Suprapubic skin (tissue), 3 donors: ENCODE data around the gene GPANK1.

ENCODE experiments used
- POLR2A ChIP-seq, 2 donors: fragments of 450-650 bp; IDR thresholded peaks; one replicate each; pipeline ENCODE4 v1.6.1; 2017; ENCODE audit warnings: antibody characterized with exemption in 2 of 2, mild to moderate bottlenecking in 2 of 2, moderate library complexity in 2 of 2
- TF ChIP-seq, protein P1 (sequence below), 2 donors: fragments of 200-600 bp in 1 of 2; fragments of 450-650 bp in 1 of 2; sonication (generic) in 1 of 2; IDR thresholded peaks; one replicate each; pipeline ENCODE4 v1.5.1; 2016 to 2019; ENCODE audit warnings: antibody characterized with exemption in 2 of 2, mild to moderate bottlenecking in 1 of 2, moderate library complexity in 1 of 2

DNA sequence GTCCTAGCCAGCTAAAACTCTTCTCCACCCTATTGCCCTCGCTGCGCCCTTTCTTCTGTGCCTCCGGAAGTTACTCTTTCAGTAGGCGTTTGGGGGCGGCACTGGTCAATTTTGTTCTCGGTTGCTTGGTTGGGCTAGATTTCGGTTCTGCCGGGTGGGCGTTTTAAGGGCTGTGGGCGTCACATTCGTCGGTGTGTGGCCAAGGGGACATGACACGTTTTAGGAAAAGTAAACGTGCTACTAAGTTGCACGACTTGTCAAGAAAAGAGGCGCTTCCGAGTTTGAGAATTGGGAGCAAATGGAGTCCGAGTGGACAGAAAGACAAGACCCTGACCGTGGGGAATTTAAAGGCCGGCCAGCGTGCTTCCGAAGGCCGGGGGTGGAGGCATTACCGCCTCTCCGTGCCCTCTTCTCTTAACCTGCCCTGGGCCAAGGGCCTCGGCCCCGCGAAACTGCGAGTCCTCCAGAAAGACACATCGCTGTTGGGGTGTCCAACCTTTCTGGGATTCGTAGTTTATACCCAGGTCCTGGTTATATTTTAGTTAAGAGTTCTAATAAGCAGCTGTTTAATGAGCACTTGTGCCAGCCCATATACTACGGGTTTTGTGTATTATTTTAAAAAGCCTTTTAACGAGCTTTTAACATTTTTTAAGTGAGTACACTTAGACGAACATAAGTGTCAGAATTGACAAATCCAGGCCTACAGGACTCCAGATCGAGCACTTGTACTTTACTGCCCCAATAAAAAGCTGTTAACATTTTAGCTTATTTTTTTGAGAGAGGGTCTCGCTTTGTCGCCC is 11.7 kb downstream of the GPANK1 start:
- TF ChIP-seq, protein P1, sequence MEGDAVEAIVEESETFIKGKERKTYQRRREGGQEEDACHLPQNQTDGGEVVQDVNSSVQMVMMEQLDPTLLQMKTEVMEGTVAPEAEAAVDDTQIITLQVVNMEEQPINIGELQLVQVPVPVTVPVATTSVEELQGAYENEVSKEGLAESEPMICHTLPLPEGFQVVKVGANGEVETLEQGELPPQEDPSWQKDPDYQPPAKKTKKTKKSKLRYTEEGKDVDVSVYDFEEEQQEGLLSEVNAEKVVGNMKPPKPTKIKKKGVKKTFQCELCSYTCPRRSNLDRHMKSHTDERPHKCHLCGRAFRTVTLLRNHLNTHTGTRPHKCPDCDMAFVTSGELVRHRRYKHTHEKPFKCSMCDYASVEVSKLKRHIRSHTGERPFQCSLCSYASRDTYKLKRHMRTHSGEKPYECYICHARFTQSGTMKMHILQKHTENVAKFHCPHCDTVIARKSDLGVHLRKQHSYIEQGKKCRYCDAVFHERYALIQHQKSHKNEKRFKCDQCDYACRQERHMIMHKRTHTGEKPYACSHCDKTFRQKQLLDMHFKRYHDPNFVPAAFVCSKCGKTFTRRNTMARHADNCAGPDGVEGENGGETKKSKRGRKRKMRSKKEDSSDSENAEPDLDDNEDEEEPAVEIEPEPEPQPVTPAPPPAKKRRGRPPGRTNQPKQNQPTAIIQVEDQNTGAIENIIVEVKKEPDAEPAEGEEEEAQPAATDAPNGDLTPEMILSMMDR (IDR thresholded peaks at IDR 0.05): no peak
- TF ChIP-seq POLR2A (IDR thresholded peaks at IDR 0.05): no peak
